SK-N-SH treated with all-trans-retinoic acid at 6 μM for 48 hours (cell line): ENCODE data around the gene SRPRB.

Source experiments
- ATAC-seq: fragments of 200-7000 bp; cut with Tn5 transposase; 3 replicates; pipeline ENCODE4 v1.9.1; 2020; ENCODE audit warnings: mild to moderate bottlenecking, moderate library complexity
- ARNTL ChIP-seq: fragments of 450-650 bp; formaldehyde crosslinking; IDR thresholded peaks from 2 replicates; pipeline ENCODE4 v1.5.0; 2020; ENCODE audit warnings: low read depth, mild to moderate bottlenecking, moderate library complexity, borderline replicate concordance
- BACH2 ChIP-seq: fragments of 250-450 bp; sonication (Bioruptor Pico); IDR thresholded peaks from 2 replicates; pipeline ENCODE4 v1.9.0; 2021; ENCODE audit warnings: mild to moderate bottlenecking, borderline replicate concordance
- CSDC2 ChIP-seq: fragments of 250-450 bp; sonication (Bioruptor Pico); IDR thresholded peaks from 2 replicates; pipeline ENCODE4 v1.5.0; 2020; ENCODE audit warnings: mild to moderate bottlenecking, moderate library complexity
- ESRRG ChIP-seq: fragments of 250-450 bp; sonication (Bioruptor Pico); IDR thresholded peaks from 2 replicates; pipeline ENCODE4 v1.6.1; 2021; ENCODE audit warnings: mild to moderate bottlenecking
- GLIS3 ChIP-seq: fragments of 250-450 bp; sonication (Bioruptor Pico); IDR thresholded peaks from 2 replicates; pipeline ENCODE4 v1.5.0; 2020; ENCODE audit warnings: mild to moderate bottlenecking, moderate library complexity
- ISL1 ChIP-seq: fragments of 250-450 bp; sonication (Bioruptor Pico); IDR thresholded peaks from 2 replicates; pipeline ENCODE4 v2.1.2; 2022; ENCODE audit warnings: mild to moderate bottlenecking, moderate library complexity
- OSR1 ChIP-seq: fragments of 250-450 bp; sonication (Bioruptor Pico); IDR thresholded peaks from 2 replicates; pipeline ENCODE4 v1.8.0; 2022; ENCODE audit warnings: moderate library complexity, mild to moderate bottlenecking, inconsistent platforms
- PPARA ChIP-seq: fragments of 250-450 bp; sonication (Bioruptor Pico); IDR thresholded peaks from 2 replicates; pipeline ENCODE4 v1.5.0; 2020; ENCODE audit warnings: mild to moderate bottlenecking, borderline replicate concordance
- RARB ChIP-seq: fragments of 250-450 bp; sonication (Bioruptor Pico); IDR thresholded peaks from 2 replicates; pipeline ENCODE4 v1.8.0; 2021; ENCODE audit warnings: mild to moderate bottlenecking, moderate library complexity
- TCF4 ChIP-seq: fragments of 250-450 bp; sonication (Bioruptor Pico); IDR thresholded peaks from 2 replicates; pipeline ENCODE4 v1.8.0; 2021; ENCODE audit warnings: mild to moderate bottlenecking, moderate library complexity, borderline replicate concordance
- ZC3H10 ChIP-seq: fragments of 250-450 bp; sonication (Bioruptor Pico); IDR thresholded peaks from 2 replicates; pipeline ENCODE4 v1.5.1; 2021; ENCODE audit warnings: mild to moderate bottlenecking, moderate library complexity
- ZFP3 ChIP-seq: fragments of 250-450 bp; sonication (Bioruptor Pico); IDR thresholded peaks from 2 replicates; pipeline ENCODE4 v1.5.0; 2020; ENCODE audit warnings: mild to moderate bottlenecking, moderate library complexity
- ZFP30 ChIP-seq: fragments of 450-650 bp; formaldehyde crosslinking; IDR thresholded peaks from 2 replicates; pipeline ENCODE4 v1.5.0; 2022; ENCODE audit warnings: mild to moderate bottlenecking, moderate library complexity
- ZNF565 ChIP-seq: fragments of 450-650 bp; formaldehyde crosslinking; conservative IDR thresholded peaks from 2 replicates; pipeline ENCODE4 v1.5.0; 2020; ENCODE audit warnings: low read depth, mild to moderate bottlenecking, moderate library complexity
- ZNF70 ChIP-seq: fragments of 450-650 bp; formaldehyde crosslinking; IDR thresholded peaks from 2 replicates; pipeline ENCODE4 v1.5.0; 2020; ENCODE audit warnings: mild to moderate bottlenecking, moderate library complexity
- ZNF8 ChIP-seq: fragments of 450-650 bp; formaldehyde crosslinking; IDR thresholded peaks from 2 replicates; pipeline ENCODE4 v1.5.0; 2020; ENCODE audit warnings: mild to moderate bottlenecking, moderate library complexity
- TF ChIP-seq, protein P1 (sequence below): fragments of 250-450 bp; sonication (Bioruptor Pico); IDR thresholded peaks from 2 replicates; pipeline ENCODE4 v1.5.1; 2021; ENCODE audit warnings: mild to moderate bottlenecking, moderate library complexity
- TF ChIP-seq, protein P2 (sequence below): fragments of 250-450 bp; sonication (Bioruptor Pico); IDR thresholded peaks from 2 replicates; pipeline ENCODE4 v1.5.0; 2020; ENCODE audit warnings: mild to moderate bottlenecking, moderate library complexity
- TF ChIP-seq, protein P3 (sequence below): fragments of 250-450 bp; sonication (Bioruptor Pico); IDR thresholded peaks from 2 replicates; pipeline ENCODE4 v1.5.1; 2020; ENCODE audit warnings: low read depth, mild to moderate bottlenecking, moderate library complexity
- TF ChIP-seq, protein P4 (sequence below): fragments of 250-450 bp; sonication (Bioruptor Pico); IDR thresholded peaks from 2 replicates; pipeline ENCODE4 v1.8.0; 2021; ENCODE audit warnings: low read depth, mild to moderate bottlenecking, moderate library complexity, borderline replicate concordance

Gene SRPRB

DNA sequence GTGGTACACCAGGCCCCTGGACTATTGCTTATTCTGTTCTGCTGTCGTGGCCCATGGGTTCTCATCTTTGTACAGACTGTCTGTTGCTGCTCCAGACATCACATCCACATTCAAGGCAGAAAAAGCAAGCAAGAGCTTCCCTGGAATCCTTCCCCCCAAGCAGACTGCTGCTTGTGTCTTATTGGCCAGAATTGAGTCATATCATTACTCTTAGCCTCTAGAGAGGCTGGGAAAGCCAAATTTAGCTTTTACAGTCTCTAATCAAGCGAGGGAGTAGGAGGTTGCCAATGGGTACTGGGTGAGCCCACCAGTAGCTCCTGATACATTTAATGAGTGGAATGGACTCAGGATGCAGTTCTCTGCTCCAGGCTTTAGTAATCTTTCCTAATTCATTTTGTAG is 50.7 kb downstream of the SRPRB start:
- no peak; the same call in 2 of the 3 replicates for ATAC-seq

DNA sequence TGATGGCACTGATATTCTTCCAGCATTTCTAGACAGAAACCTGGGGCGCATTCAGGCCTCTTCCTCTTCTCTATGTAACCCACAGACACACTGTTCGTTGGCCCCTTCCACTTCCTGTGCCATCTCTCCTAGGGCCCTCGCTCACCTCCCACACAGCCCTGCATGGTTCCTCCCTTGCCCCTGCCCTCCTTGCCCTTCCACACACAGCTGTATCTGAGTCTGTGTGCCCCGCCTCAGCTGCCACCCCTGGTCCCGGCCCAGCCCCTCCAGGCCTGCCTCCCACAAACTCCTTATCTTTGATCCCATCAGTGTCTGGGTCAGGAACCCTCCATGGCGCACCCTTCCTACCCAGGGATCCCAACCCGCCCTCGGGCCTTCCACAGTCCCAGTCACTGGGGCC is 52.2 kb downstream of the SRPRB start:
- ATAC-seq, result no peak
- TF ChIP-seq, protein P1, sequence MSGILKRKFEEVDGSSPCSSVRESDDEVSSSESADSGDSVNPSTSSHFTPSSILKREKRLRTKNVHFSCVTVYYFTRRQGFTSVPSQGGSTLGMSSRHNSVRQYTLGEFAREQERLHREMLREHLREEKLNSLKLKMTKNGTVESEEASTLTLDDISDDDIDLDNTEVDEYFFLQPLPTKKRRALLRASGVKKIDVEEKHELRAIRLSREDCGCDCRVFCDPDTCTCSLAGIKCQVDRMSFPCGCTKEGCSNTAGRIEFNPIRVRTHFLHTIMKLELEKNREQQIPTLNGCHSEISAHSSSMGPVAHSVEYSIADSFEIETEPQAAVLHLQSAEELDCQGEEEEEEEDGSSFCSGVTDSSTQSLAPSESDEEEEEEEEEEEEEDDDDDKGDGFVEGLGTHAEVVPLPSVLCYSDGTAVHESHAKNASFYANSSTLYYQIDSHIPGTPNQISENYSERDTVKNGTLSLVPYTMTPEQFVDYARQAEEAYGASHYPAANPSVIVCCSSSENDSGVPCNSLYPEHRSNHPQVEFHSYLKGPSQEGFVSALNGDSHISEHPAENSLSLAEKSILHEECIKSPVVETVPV (CRISPR knock-in tag), result no peak
- TF ChIP-seq, protein P2, sequence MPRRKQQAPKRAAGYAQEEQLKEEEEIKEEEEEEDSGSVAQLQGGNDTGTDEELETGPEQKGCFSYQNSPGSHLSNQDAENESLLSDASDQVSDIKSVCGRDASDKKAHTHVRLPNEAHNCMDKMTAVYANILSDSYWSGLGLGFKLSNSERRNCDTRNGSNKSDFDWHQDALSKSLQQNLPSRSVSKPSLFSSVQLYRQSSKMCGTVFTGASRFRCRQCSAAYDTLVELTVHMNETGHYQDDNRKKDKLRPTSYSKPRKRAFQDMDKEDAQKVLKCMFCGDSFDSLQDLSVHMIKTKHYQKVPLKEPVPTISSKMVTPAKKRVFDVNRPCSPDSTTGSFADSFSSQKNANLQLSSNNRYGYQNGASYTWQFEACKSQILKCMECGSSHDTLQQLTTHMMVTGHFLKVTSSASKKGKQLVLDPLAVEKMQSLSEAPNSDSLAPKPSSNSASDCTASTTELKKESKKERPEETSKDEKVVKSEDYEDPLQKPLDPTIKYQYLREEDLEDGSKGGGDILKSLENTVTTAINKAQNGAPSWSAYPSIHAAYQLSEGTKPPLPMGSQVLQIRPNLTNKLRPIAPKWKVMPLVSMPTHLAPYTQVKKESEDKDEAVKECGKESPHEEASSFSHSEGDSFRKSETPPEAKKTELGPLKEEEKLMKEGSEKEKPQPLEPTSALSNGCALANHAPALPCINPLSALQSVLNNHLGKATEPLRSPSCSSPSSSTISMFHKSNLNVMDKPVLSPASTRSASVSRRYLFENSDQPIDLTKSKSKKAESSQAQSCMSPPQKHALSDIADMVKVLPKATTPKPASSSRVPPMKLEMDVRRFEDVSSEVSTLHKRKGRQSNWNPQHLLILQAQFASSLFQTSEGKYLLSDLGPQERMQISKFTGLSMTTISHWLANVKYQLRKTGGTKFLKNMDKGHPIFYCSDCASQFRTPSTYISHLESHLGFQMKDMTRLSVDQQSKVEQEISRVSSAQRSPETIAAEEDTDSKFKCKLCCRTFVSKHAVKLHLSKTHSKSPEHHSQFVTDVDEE (CRISPR knock-in tag), result no peak
- TF ChIP-seq ZNF8, result no peak
- TF ChIP-seq ZNF70 (CRISPR knock-in tag), result no peak
- TF ChIP-seq ZFP3 (CRISPR knock-in tag), result no peak
- no peak for TF ChIP-seq ZFP30 (CRISPR knock-in tag)
- no peak for TF ChIP-seq ZC3H10 (CRISPR knock-in tag)
- no peak for TF ChIP-seq ARNTL
- TF ChIP-seq OSR1 (CRISPR knock-in tag), result no peak
- TF ChIP-seq, protein P3, sequence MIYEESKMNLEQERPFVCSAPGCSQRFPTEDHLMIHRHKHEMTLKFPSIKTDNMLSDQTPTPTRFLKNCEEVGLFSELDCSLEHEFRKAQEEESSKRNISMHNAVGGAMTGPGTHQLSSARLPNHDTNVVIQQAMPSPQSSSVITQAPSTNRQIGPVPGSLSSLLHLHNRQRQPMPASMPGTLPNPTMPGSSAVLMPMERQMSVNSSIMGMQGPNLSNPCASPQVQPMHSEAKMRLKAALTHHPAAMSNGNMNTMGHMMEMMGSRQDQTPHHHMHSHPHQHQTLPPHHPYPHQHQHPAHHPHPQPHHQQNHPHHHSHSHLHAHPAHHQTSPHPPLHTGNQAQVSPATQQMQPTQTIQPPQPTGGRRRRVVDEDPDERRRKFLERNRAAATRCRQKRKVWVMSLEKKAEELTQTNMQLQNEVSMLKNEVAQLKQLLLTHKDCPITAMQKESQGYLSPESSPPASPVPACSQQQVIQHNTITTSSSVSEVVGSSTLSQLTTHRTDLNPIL, result no peak
- no peak for TF ChIP-seq ZNF565 (CRISPR knock-in tag)
- TF ChIP-seq GLIS3, result no peak
- TF ChIP-seq ESRRG (CRISPR knock-in tag), result no peak
- no peak for TF ChIP-seq RARB (CRISPR knock-in tag)
- no peak for TF ChIP-seq PPARA
- TF ChIP-seq BACH2 (CRISPR knock-in tag), result no peak
- TF ChIP-seq, protein P4, sequence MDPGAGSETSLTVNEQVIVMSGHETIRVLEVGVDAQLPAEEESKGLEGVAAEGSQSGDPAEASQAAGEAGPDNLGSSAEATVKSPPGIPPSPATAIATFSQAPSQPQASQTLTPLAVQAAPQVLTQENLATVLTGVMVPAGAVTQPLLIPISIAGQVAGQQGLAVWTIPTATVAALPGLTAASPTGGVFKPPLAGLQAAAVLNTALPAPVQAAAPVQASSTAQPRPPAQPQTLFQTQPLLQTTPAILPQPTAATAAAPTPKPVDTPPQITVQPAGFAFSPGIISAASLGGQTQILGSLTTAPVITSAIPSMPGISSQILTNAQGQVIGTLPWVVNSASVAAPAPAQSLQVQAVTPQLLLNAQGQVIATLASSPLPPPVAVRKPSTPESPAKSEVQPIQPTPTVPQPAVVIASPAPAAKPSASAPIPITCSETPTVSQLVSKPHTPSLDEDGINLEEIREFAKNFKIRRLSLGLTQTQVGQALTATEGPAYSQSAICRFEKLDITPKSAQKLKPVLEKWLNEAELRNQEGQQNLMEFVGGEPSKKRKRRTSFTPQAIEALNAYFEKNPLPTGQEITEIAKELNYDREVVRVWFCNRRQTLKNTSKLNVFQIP (CRISPR knock-in tag), result no peak

More for the DNA sequence above, 50.7 kb downstream of the SRPRB start:
- TF ChIP-seq, protein P2 (CRISPR knock-in tag), result no peak
- TF ChIP-seq OSR1 (CRISPR knock-in tag) (no peak), ZNF8 (no peak), ZNF565 (CRISPR knock-in tag) (no peak), TCF4 (no peak), ISL1 (CRISPR knock-in tag) (no peak), ARNTL (no peak), ESRRG (CRISPR knock-in tag) (no peak), BACH2 (CRISPR knock-in tag) (no peak), CSDC2 (CRISPR knock-in tag) (no peak), RARB (CRISPR knock-in tag) (no peak), ZFP30 (CRISPR knock-in tag) (no peak)
- TF ChIP-seq, protein P1 (CRISPR knock-in tag), result no peak
- TF ChIP-seq, protein P4 (CRISPR knock-in tag), result no peak
- TF ChIP-seq, protein P3, result no peak
